Neutrophil (primary cell): Measurements from ENCODE around the gene CIBAR2.

Experiments
- H3K27ac ChIP-seq: fragments of 200-600 bp; sonication (generic); 2 replicates; pipeline ENCODE4 v1.5.1; 2016; ENCODE audit warnings: mild to moderate bottlenecking, moderate library complexity
- H3K27me3 ChIP-seq: fragments of 200-600 bp; sonication (generic); 2 replicates; pipeline ENCODE4 v1.6.0; 2016; ENCODE audit warnings: mild to moderate bottlenecking
- H3K36me3 ChIP-seq: fragments of 200-600 bp; sonication (generic); 2 replicates; pipeline ENCODE4 v1.5.1; 2017
- H3K4me1 ChIP-seq, 2 experiments: fragments of 200-600 bp in 1 of 2; sonication (generic) in 1 of 2; 1 replicate in 1 of 2; 2 replicates in 1 of 2; pipeline versions ENCODE4 v1.5.1 to v1.6.1; 2013 to 2016; ENCODE audit warnings: low read depth in 1 of 2, low read length in 1 of 2, mild to moderate bottlenecking in 1 of 2, moderate library complexity in 1 of 2; ENCODE audit not compliant: control insufficient read depth in 1 of 2, insufficient read depth in 1 of 2
- H3K4me3 ChIP-seq, 2 experiments: fragments of 200-600 bp in 1 of 2; sonication (generic) in 1 of 2; 1 replicate in 1 of 2; 2 replicates in 1 of 2; pipeline ENCODE4 v1.5.1; 2013 to 2016; ENCODE audit warnings: low read depth in 1 of 2, low read length in 1 of 2, mild to moderate bottlenecking in 1 of 2, moderate library complexity in 1 of 2
- H3K9me3 ChIP-seq: fragments of 200-600 bp; sonication (generic); 2 replicates; pipeline ENCODE4 v1.5.1; 2016
- CTCF ChIP-seq: fragments of 200-600 bp; sonication (generic); IDR thresholded peaks from 2 replicates; pipeline ENCODE4 v1.5.1; 2016; ENCODE audit warnings: antibody characterized with exemption

CIBAR2 gene

GRCh38 chr16:85088570-85089199 is 23.6 kb downstream of the CIBAR2 start:
- H3K4me3 ChIP-seq = no peak overlapping the region
- H3K27ac ChIP-seq = no peak overlapping the region
- peaks cover 5 to 11% of the 10 kb centered on the region in 2 experiments for H3K4me1 ChIP-seq
- H3K27me3 ChIP-seq = no peaks in the 10 kb centered on the region
- no peak for TF ChIP-seq CTCF
- peaks cover 73% of the 10 kb centered on the region for H3K36me3 ChIP-seq
- no peaks in the 10 kb centered on the region for H3K9me3 ChIP-seq

GRCh38 chr16:85087899-85088569 is 24.2 kb downstream of the CIBAR2 start:
- Histone ChIP-seq H3K27ac (no peak overlapping the region), H3K36me3 (peaks cover 80% of the 10 kb centered on the region), H3K27me3 (no peaks in the 10 kb centered on the region), H3K4me3 (no peak overlapping the region), H3K4me1 (peaks cover 5 to 11% of the 10 kb centered on the region in 2 experiments), H3K9me3 (no peaks in the 10 kb centered on the region)
- TF ChIP-seq CTCF = no peak

- peak overlapping the region; percentile 27 for H3K27ac ChIP-seq
- TF ChIP-seq CTCF = peak; percentile 42
- H3K4me3 ChIP-seq = no peak overlapping the region
- peaks cover 14% of the 10 kb centered on the region for H3K27me3 ChIP-seq
- H3K4me1 ChIP-seq = peaks cover 18 to 19% of the 10 kb centered on the region in 2 experiments
- peaks cover 94% of the 10 kb centered on the region for H3K36me3 ChIP-seq
- no peaks in the 10 kb centered on the region for H3K9me3 ChIP-seq
Observed at GRCh38 chr16:85086347-85087291, 25.7 kb downstream of the CIBAR2 start.

- Histone ChIP-seq H3K4me1 (peaks cover 12 to 16% of the 10 kb centered on the region in 2 experiments), H3K27ac (no peak overlapping the region)
- TF ChIP-seq CTCF = no peak
Observed at GRCh38 chr16:85085721-85086120, 26.6 kb downstream of the CIBAR2 start.

GRCh38 chr16:85084841-85085510 is 27.3 kb downstream of the CIBAR2 start:
- no peak overlapping the region for H3K27ac ChIP-seq
- no peak for TF ChIP-seq CTCF
- H3K36me3 ChIP-seq = peaks cover 94% of the 10 kb centered on the region
- H3K27me3 ChIP-seq = peaks cover 22% of the 10 kb centered on the region
- H3K9me3 ChIP-seq = no peaks in the 10 kb centered on the region
- H3K4me3 ChIP-seq = no peak overlapping the region
- peaks cover 9 to 14% of the 10 kb centered on the region in 2 experiments for H3K4me1 ChIP-seq

More at GRCh38 chr16:85085721-85086120, 26.6 kb downstream of the CIBAR2 start:
- no peaks in the 10 kb centered on the region for H3K9me3 ChIP-seq
- H3K4me3 ChIP-seq = no peak overlapping the region
- H3K36me3 ChIP-seq = peaks cover 94% of the 10 kb centered on the region
- H3K27me3 ChIP-seq = peaks cover 22% of the 10 kb centered on the region
